Endothelial cell (in vitro differentiated cells): Measurements from ENCODE around the gene KMT5C. TPM values are rescaled to one million over a fixed set of nuclear protein-coding genes. Genes with fewer than 3 reads are reported as not detected.
A peak's percentile ranks its signal among the peaks of the same experiment; 100 is the strongest.

Experiments used
- DNase-seq: peaks from one replicate; pipeline ENCODE4 v3.0.0; 2021; ENCODE audit warnings: low spot score
- H3K27ac Mint-ChIP-seq: one replicate; pipeline ENCODE4 v1.8.0; 2021; ENCODE audit warnings: mixed read lengths, inconsistent platforms; ENCODE audit not compliant: unreplicated experiment
- H3K27me3 Mint-ChIP-seq: one replicate; pipeline ENCODE4 v1.8.0; 2021; ENCODE audit warnings: mild to moderate bottlenecking, moderate library complexity, mixed read lengths, inconsistent platforms; ENCODE audit not compliant: unreplicated experiment
- H3K36me3 Mint-ChIP-seq: one replicate; pipeline ENCODE4 v1.8.0; 2021; ENCODE audit warnings: mild to moderate bottlenecking, low read depth, mixed read lengths, inconsistent platforms; ENCODE audit not compliant: unreplicated experiment
- H3K4me1 Mint-ChIP-seq: one replicate; pipeline ENCODE4 v1.8.0; 2021; ENCODE audit warnings: mild to moderate bottlenecking, mixed read lengths, inconsistent platforms; ENCODE audit not compliant: unreplicated experiment
- H3K4me3 Mint-ChIP-seq: one replicate; pipeline ENCODE4 v1.8.0; 2021; ENCODE audit warnings: mild to moderate bottlenecking, mixed read lengths, inconsistent platforms; ENCODE audit not compliant: unreplicated experiment
- H3K9me3 Mint-ChIP-seq: one replicate; pipeline ENCODE4 v1.8.0; 2021; ENCODE audit warnings: mixed read lengths, inconsistent platforms; ENCODE audit not compliant: unreplicated experiment
- CTCF ChIP-seq: fragments of 200-600 bp; sonication (generic); IDR thresholded peaks from one replicate; pipeline ENCODE4 v1.5.0; 2021; ENCODE audit warnings: antibody characterized with exemption; ENCODE audit not compliant: unreplicated experiment
- total RNA-seq: library from RNA; stranded (reverse); fragmentation: NEBNext Ultra II Directional; extraction: Animal tissue kit (Norgen Biotek cat#: 25700); gene quantifications from one replicate; pipeline ENCODE4 v1.2.1, GENCODE V29; 2021; ENCODE audit not compliant: unreplicated experiment

KMT5C gene
- total RNA-seq, 1 donor from 2014 or later = 18.4 TPM

- H3K4me1 Mint-ChIP-seq = peaks cover 21% of the 10 kb centered on the region
- peaks cover 37% of the 10 kb centered on the region for H3K27me3 Mint-ChIP-seq
- no peaks in the 10 kb centered on the region for H3K9me3 Mint-ChIP-seq
- DNase-seq = no peak
- H3K27ac Mint-ChIP-seq = no peak overlapping the region
- H3K4me3 Mint-ChIP-seq = peak overlapping the region; percentile 72
- peaks cover 7% of the 10 kb centered on the region for H3K36me3 Mint-ChIP-seq
- no peak for TF ChIP-seq CTCF
These were observed 42.9 kb downstream of the KMT5C start for GRCh38 chr19:55382522-55383054.

- Mint-ChIP-seq H3K27me3 (peaks cover 38% of the 10 kb centered on the region), H3K27ac (no peak overlapping the region), H3K4me3 (peak overlapping the region; percentile 81), H3K36me3 (peaks cover 11% of the 10 kb centered on the region), H3K9me3 (no peaks in the 10 kb centered on the region), H3K4me1 (peaks cover 21% of the 10 kb centered on the region)
- TF ChIP-seq CTCF = no peak
- DNase-seq = peak; percentile 54
These were observed 43.8 kb downstream of the KMT5C start for GRCh38 chr19:55383279-55384130.

- Mint-ChIP-seq H3K27ac (peak within 1 kb of the TSS; percentile 97), H3K36me3 (peaks cover 12% of the 10 kb centered on the region), H3K4me3 (peak within 1 kb of the TSS; percentile 99), H3K9me3 (no peaks in the 10 kb centered on the region), H3K27me3 (peaks cover 39% of the 10 kb centered on the region), H3K4me1 (peaks cover 21% of the 10 kb centered on the region)
- no peak for DNase-seq
- TF ChIP-seq CTCF = no peak
These were observed 44.6 kb downstream of the KMT5C start, which contains the start of gene TMEM238 for GRCh38 chr19:55384131-55384919. TMEM238 (minus strand) TSS chr19:55384292; CDS start chr19:55384259, 33 bp downstream.

GRCh38 chr19:55384920-55385723 lies 45.4 kb downstream of the KMT5C start:
- Mint-ChIP-seq H3K9me3 (no peaks in the 10 kb centered on the region), H3K27me3 (peaks cover 39% of the 10 kb centered on the region), H3K4me1 (peaks cover 26% of the 10 kb centered on the region), H3K36me3 (peaks cover 18% of the 10 kb centered on the region), H3K4me3 (peak overlapping the region; percentile 99), H3K27ac (peak overlapping the region; percentile 97)
- no peak for TF ChIP-seq CTCF
- DNase-seq = peak; percentile 94
